ENCODE measurements around the gene PTCSC3.

The PTCSC3 gene

GRCh38 chr14:36091096-36091495 is 85.4 kb downstream of the PTCSC3 start:
- Histone ChIP-seq H3K27me3 (ENCODE audit: insufficient read depth, insufficient read length) (no peaks in the 10 kb centered on the region), H3K9me3 (ENCODE audit: insufficient read depth, low read length) (no peaks in the 10 kb centered on the region), H3K4me1 (ENCODE audit: insufficient read depth, insufficient read length) (no peaks in the 10 kb centered on the region), H3K4me3 (ENCODE audit: insufficient read length, low read depth) (no peak overlapping the region), H3K36me3 (ENCODE audit: insufficient read depth, insufficient read length, low read length) (no peaks in the 10 kb centered on the region), H3K9ac (ENCODE audit: insufficient read length, low read depth) (no peak overlapping the region)
- TF ChIP-seq ZNF274 (IDR thresholded peaks at IDR 0.05; ENCODE audit: low read depth, low read length) (no peak), SUZ12 (IDR thresholded peaks at IDR 0.05; ENCODE audit: extremely low read depth, insufficient read depth, insufficient read length) (no peak), YY1 (IDR thresholded peaks at IDR 0.05; ENCODE audit: insufficient read depth, insufficient read length) (no peak)
- DNase-seq (ENCODE audit: low read depth, low spot score) = no peak

DNA sequence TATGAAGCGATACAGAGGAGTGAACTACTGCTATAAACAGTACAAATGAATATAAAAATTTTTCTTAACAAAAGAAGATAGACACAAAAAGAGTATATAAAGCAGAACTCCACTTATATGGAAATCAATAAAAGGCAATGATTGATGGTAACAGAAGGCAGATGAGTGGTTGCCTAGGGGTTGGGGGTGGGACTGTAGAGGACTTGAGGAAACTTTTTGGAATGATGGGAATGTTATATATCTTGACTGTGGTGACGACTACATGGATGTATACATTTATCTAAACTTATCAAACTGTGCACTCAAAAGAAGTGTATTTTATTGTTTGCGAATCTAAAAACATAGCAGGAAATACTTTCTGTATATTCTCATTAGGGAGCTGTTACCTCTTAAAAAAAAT is 89.1 kb downstream of the PTCSC3 start:
- Histone ChIP-seq H3K4me3 (ENCODE audit: insufficient read length, low read depth) (no peak overlapping the region), H3K36me3 (ENCODE audit: insufficient read depth, insufficient read length, low read length) (no peaks in the 10 kb centered on the region), H3K9me3 (ENCODE audit: insufficient read depth, low read length) (no peaks in the 10 kb centered on the region), H3K9ac (ENCODE audit: insufficient read length, low read depth) (no peak overlapping the region), H3K4me1 (ENCODE audit: insufficient read depth, insufficient read length) (no peaks in the 10 kb centered on the region), H3K27me3 (ENCODE audit: insufficient read depth, insufficient read length) (no peaks in the 10 kb centered on the region)
- DNase-seq (ENCODE audit: low read depth, low spot score) = no peak
- TF ChIP-seq ZNF274 (IDR thresholded peaks at IDR 0.05; ENCODE audit: low read depth, low read length) (no peak), YY1 (IDR thresholded peaks at IDR 0.05; ENCODE audit: insufficient read depth, insufficient read length) (no peak), SUZ12 (IDR thresholded peaks at IDR 0.05; ENCODE audit: extremely low read depth, insufficient read depth, insufficient read length) (no peak)

DNA sequence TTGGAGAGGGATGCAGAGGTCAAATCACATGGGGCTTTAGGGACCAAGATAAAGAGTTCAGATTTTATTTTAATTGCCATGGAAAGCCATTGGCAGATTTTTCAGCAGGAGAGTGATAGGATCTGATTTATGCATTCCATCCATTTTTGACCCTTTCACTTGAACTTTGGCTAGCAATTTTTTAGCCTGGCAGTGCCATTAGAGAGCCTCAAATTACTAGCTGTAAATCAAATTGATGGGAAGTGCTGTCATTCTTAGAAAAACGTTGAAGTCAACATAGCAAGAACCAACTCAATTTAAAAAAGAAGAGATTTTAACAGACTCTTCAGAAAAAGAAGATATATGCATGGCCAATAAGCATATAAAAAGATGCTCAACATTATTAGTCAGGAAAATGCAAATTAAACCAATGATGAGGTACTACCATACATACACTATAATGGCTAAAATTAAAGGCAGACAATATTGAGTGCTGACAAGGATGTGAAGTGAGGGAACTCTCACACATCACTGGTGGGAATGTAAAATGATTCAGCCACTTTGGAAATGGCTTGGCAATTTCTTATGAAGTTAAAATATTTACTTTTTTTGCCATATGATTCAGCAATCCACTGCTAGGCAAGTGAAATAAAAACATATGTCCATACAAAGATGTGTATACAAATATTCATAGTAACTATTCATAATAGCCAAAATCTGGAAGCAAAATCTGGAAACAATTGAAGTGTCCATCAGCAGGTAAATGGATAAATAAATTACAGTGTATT is 89.7 kb downstream of the PTCSC3 start:
- no peaks in the 10 kb centered on the region for H3K4me1 ChIP-seq (ENCODE audit: insufficient read depth, insufficient read length)
- H3K9me3 ChIP-seq (ENCODE audit: insufficient read depth, low read length) = no peaks in the 10 kb centered on the region
- H3K9ac ChIP-seq (ENCODE audit: insufficient read length, low read depth) = no peak overlapping the region
- no peak overlapping the region for H3K4me3 ChIP-seq (ENCODE audit: insufficient read length, low read depth)
- no peaks in the 10 kb centered on the region for H3K36me3 ChIP-seq (ENCODE audit: insufficient read depth, insufficient read length, low read length)
- H3K27me3 ChIP-seq (ENCODE audit: insufficient read depth, insufficient read length) = no peaks in the 10 kb centered on the region
- TF ChIP-seq YY1 (IDR thresholded peaks at IDR 0.05; ENCODE audit: insufficient read depth, insufficient read length) = no peak
- TF ChIP-seq ZNF274 (IDR thresholded peaks at IDR 0.05; ENCODE audit: low read depth, low read length) = no peak
- no peak for TF ChIP-seq SUZ12 (IDR thresholded peaks at IDR 0.05; ENCODE audit: extremely low read depth, insufficient read depth, insufficient read length)
- DNase-seq (ENCODE audit: low read depth, low spot score) = no peak

DNA sequence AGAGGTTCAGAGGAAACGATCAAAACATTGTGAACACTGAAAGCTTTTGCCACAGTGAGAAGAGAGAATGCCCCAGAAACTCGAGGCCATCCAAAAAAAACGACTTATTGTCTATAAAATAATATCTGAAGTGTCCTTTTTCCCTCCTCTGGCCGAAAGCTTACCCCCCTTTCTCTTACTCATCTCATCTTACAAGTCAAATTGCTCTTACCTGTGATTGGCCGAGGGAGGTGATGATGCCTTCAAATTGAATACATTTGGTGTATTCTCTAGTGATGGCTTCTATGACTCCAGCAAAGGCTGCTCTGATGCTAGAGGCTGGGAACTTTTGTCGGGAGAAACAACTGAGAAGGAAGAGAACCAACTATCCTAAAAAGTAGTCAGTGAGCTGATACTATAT is 90.7 kb downstream of the PTCSC3 start:
- TF ChIP-seq YY1 (IDR thresholded peaks at IDR 0.05; ENCODE audit: insufficient read depth, insufficient read length) = no peak
- no peak for TF ChIP-seq SUZ12 (IDR thresholded peaks at IDR 0.05; ENCODE audit: extremely low read depth, insufficient read depth, insufficient read length)
- no peak for TF ChIP-seq ZNF274 (IDR thresholded peaks at IDR 0.05; ENCODE audit: low read depth, low read length)
- no peak for DNase-seq (ENCODE audit: low read depth, low spot score)
- H3K9me3 ChIP-seq (ENCODE audit: insufficient read depth, low read length) = no peaks in the 10 kb centered on the region
- no peak overlapping the region for H3K9ac ChIP-seq (ENCODE audit: insufficient read length, low read depth)
- H3K4me3 ChIP-seq (ENCODE audit: insufficient read length, low read depth) = no peak overlapping the region
- no peaks in the 10 kb centered on the region for H3K4me1 ChIP-seq (ENCODE audit: insufficient read depth, insufficient read length)
- no peaks in the 10 kb centered on the region for H3K27me3 ChIP-seq (ENCODE audit: insufficient read depth, insufficient read length)
- H3K36me3 ChIP-seq (ENCODE audit: insufficient read depth, insufficient read length, low read length) = no peaks in the 10 kb centered on the region
